Kidney epithelial cell (primary cell): ENCODE data around the gene KCNQ1. TPM values are rescaled to one million over a fixed set of nuclear protein-coding genes. Genes with fewer than 3 reads are reported as not detected.

Source experiments
- DNase-seq: peaks from one replicate; pipeline ENCODE4 v3.0.0-alpha.2; 2010; ENCODE audit warnings: low read depth
- H3K27me3 ChIP-seq: 2 replicates; pipeline ENCODE4 v1.6.0; 2011; ENCODE audit warnings: low read length; ENCODE audit not compliant: control insufficient read depth, insufficient read depth
- H3K36me3 ChIP-seq: 2 replicates; pipeline ENCODE4 v1.5.1; 2011; ENCODE audit warnings: low read length; ENCODE audit not compliant: control insufficient read depth, insufficient read depth
- H3K4me3 ChIP-seq: 2 replicates; pipeline ENCODE4 v1.5.1; 2011; ENCODE audit warnings: low read depth, mild to moderate bottlenecking, control low read depth, low read length
- total RNA-seq: library from RNA; depleted of rRNA; stranded (reverse); fragments of >200 nt; gene quantifications from 2 replicates; pipeline ENCODE4 v1.2.3, GENCODE V29; 2015
- TF ChIP-seq, protein P1 (sequence below): IDR thresholded peaks from 2 replicates; pipeline ENCODE4 v1.5.1; 2011; ENCODE audit warnings: mild to moderate bottlenecking, moderate library complexity, low read length, control low read depth, inconsistent platforms; ENCODE audit not compliant: insufficient read depth, poor library complexity, severe bottlenecking

The KCNQ1 gene
- total RNA-seq, 1 donor from 2014 or later = 2.3 TPM

DNA sequence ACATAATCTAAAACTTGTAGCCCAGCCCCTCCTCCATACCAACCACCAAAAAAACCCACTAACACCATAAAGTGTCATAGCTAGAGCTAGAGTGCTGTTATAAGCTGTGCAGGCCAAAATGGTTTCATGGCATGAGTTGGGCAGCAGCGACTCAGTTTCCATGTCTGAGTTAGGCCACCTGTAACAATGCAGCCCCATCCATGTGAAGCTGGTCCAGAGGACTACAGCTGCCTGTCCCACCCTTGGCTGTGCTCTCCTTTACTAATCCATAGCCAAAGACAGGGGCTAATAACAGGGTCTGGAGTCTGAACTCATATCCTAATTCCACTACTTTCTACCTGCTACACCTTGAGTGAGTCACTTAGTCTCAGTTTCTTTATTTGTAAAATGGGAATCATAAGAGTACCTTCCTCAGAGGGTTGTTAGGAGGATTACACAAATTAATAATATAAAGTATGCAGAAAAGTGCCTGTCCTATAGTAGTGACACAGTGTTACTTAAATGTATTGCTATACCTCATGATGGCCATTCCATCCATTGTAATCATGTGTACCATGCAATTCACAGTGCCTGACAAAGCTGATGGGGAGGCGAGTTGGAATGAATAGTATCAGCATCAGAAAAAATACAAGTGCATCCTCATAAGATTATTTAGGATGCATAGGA, 234.3 kb downstream of the KCNQ1 start:
- TF ChIP-seq, protein P1, sequence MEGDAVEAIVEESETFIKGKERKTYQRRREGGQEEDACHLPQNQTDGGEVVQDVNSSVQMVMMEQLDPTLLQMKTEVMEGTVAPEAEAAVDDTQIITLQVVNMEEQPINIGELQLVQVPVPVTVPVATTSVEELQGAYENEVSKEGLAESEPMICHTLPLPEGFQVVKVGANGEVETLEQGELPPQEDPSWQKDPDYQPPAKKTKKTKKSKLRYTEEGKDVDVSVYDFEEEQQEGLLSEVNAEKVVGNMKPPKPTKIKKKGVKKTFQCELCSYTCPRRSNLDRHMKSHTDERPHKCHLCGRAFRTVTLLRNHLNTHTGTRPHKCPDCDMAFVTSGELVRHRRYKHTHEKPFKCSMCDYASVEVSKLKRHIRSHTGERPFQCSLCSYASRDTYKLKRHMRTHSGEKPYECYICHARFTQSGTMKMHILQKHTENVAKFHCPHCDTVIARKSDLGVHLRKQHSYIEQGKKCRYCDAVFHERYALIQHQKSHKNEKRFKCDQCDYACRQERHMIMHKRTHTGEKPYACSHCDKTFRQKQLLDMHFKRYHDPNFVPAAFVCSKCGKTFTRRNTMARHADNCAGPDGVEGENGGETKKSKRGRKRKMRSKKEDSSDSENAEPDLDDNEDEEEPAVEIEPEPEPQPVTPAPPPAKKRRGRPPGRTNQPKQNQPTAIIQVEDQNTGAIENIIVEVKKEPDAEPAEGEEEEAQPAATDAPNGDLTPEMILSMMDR = no peak
- DNase-seq = no peak
- Histone ChIP-seq H3K4me3 (no peak overlapping the region), H3K36me3 (no peaks in the 10 kb centered on the region), H3K27me3 (no peaks in the 10 kb centered on the region)

DNA sequence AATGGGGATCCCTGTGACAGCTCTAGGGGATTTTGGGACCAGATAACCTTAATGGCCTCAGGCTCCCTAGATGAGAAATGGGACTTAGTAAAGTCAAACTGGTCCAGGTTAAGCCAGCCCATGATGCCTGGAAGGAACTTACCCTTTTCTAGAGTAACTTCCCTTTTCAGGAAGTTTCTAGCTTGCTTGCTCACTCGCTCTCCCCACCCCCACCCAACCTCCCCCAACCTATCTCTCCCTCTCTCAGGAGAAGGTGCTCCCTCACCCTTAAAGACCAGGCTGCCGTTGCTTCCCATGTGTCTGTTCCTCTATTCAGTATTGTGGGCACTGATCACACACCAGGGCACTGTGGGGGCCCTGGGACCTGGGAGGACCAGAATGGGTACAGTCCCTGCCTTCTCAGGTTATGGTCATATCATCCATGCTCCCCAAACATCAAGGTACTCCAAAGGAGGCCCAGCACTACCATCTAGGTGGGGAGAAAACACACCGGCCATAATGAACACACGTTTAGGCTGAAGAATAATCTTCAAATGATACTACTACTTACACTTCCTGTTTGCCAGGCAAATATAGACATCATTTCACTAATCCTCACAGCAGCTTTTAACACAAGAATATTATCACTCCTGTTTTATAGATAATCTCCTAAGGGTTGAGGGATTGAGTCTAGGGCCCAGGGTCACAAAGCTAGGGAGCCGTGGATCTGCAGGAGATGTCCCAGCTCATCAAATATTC, 236.8 kb downstream of the KCNQ1 start:
- H3K36me3 ChIP-seq = no peaks in the 10 kb centered on the region
- TF ChIP-seq, protein P1 = no peak
- no peak for DNase-seq
- no peak overlapping the region for H3K4me3 ChIP-seq
- no peaks in the 10 kb centered on the region for H3K27me3 ChIP-seq

DNA sequence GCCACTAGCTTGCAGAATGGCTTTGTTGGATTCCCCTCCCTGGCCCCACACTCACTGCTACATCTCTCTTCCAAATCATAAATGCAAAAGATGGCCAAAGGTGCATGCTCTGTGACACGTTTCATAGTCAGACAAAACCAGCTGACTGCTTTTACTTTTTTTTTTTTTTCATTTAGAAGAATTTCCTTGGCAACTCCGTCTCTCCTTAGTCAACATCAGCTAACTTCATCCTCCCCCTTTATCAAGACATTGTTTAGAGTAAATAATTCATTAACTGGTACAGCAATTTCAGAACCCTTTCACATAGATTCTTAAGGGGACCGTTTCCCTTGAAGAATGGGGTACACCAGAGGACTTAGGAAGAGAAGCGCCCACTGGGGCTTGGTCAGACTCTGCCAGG, 239.0 kb downstream of the KCNQ1 start:
- TF ChIP-seq, protein P1 = no peak
- no peaks in the 10 kb centered on the region for H3K27me3 ChIP-seq
- H3K4me3 ChIP-seq = no peak overlapping the region
- no peak for DNase-seq
- no peaks in the 10 kb centered on the region for H3K36me3 ChIP-seq

DNA sequence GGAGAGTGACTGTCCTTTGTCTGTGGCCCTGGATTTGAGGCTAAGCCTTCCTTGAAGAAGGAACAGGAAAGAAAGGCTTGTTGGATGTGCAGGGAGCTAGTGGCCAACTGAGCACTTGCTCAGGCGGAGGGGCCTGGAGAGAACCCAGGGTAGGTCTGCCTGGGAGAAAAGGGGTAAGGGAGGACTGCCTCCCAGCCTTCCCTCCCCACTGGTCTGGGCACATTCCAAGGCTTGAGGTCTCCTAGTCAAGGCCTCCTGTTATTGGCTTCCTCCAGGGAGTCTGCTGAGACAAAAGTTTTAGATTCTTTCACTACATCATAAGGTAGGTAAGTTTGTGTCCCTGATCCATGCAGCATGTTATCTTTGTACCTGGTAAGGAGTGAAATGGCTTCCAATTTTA, 239.8 kb downstream of the KCNQ1 start:
- Histone ChIP-seq H3K4me3 (no peak overlapping the region), H3K36me3 (no peaks in the 10 kb centered on the region), H3K27me3 (no peaks in the 10 kb centered on the region)
- DNase-seq = no peak
- TF ChIP-seq, protein P1 = no peak

DNA sequence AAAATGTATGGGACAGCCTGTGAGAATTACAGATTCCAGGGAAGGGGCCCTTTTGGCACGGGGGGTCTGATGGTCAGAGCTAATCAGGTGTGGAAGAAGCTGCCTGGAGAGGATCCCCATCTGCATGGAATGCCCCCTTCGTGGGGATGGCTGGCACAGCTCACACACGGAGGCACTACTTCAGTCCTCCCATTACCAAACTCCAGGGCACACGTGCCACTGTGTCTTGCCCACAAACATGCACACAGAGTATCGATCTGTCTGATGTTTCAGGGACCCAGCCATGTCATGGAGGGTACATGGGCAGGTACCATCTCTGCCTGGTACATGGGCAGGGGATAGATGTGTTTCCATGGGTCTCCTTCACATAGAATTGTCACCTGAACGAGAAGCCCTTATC, 240.2 kb downstream of the KCNQ1 start:
- TF ChIP-seq, protein P1 = no peak
- Histone ChIP-seq H3K4me3 (no peak overlapping the region), H3K36me3 (no peaks in the 10 kb centered on the region), H3K27me3 (no peaks in the 10 kb centered on the region)
- DNase-seq = no peak
